Astrocyte of the cerebellum (primary cell): ENCODE results near the gene MYL11.

ENCODE experiments used
- DNase-seq: peaks from one replicate; pipeline ENCODE4 v3.0.0-alpha.2; 2011; ENCODE audit warnings: low read depth
- H3K4me3 ChIP-seq: 2 replicates; pipeline ENCODE4 v1.5.1; 2011; ENCODE audit warnings: mild to moderate bottlenecking, low read depth, low read length, moderate library complexity
- CTCF ChIP-seq: IDR thresholded peaks from 2 replicates; pipeline ENCODE4 v1.5.1; 2012; ENCODE audit warnings: low read length, low read depth, moderate library complexity, mild to moderate bottlenecking; ENCODE audit errors: missing control alignments
- in situ Hi-C: cut with HindIII; loops from 2 replicates; pipeline ENCODE4 v1.10.0; 2017; ENCODE audit warnings: low sequenced_read_pairs

Gene MYL11

GRCh38 chr16:30351586-30352419 is 22.8 kb upstream of the MYL11 start:
- DNase-seq, result peak; percentile 96
- in situ Hi-C loops, result no loop called here
- TF ChIP-seq CTCF, result no peak
- H3K4me3 ChIP-seq, result no peak overlapping the region

- peak; percentile 16 for TF ChIP-seq CTCF
- no peak for DNase-seq
- in situ Hi-C loops, result no loop called here
- no peak overlapping the region for H3K4me3 ChIP-seq
These were observed 21.9 kb upstream of the MYL11 start for GRCh38 chr16:30352488-30353401.

- H3K4me3 ChIP-seq, result peak overlapping the region; percentile 94
- DNase-seq, result no peak
- in situ Hi-C loops, result no loop called here
- no peak for TF ChIP-seq CTCF
These were observed 21.0 kb upstream of the MYL11 start for GRCh38 chr16:30353438-30354129.

- in situ Hi-C loops, result no loop called here
- H3K4me3 ChIP-seq, result peak overlapping the region; percentile 94
- TF ChIP-seq CTCF, result no peak
- DNase-seq, result no peak
These were observed 20.0 kb upstream of the MYL11 start for GRCh38 chr16:30354423-30355143.

DNA sequence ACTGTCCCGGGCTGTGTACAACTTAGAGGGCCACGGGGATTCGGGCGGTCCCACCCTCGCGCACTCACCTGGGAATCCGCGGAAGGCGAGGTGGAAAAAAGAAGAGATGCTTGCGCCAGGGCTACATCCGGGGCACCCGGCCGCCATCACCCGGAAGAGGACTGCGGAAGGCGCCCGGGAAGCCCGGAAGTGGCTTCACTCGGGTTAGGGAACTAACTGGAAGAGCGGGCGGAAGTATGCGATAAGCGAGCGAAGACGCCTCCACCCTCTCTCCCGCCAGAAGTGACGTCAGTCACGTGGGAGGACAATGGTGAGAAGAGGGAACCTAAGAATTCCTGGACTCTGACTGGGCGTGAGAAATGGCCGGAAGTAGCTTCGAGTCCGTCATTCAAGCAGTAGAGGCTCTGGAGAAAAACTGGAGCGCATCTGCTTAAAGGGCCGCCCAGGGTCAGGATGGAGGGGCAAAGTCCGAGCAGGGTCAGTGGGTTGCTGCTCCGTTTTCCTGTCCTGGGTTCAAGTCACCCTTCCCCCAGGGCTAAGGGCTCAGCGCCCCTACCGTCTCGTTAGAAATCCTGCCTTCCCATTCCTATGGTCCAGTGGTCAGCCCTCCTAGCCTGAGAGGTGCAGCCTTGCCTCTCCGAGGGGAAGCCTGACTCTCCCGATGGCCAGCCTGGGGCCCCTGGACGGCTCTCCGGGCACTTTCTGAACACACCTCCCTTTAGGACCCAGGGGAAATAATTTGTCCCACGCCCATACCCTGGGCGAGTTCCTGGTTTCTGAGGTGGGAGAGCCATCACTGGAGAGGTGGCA is 19.3 kb upstream of the MYL11 start, which contains the start of gene CD2BP2:
Gene CD2BP2, minus strand, starts transcription at position 165 of the 810 bp plus-strand sequence. CDS start 627 bp downstream, outside the sequence.
- DNase-seq, result peak; percentile 99
- TF ChIP-seq CTCF, result no peak
- in situ Hi-C loops, result no loop called here
- peak within 1 kb of the TSS; percentile 94 for H3K4me3 ChIP-seq
